ENCODE results near the gene ZACN.

ZACN gene

GRCh38 chr17:76104896-76105231, 25.9 kb downstream of the ZACN start:
- POLR2A ChIA-PET: no interaction called here
- no peak for TF ChIP-seq CTCF (IDR thresholded peaks at IDR 0.05; ENCODE audit: insufficient read depth, low read length, missing control alignments)
- no peak overlapping the region for H3K4me3 ChIP-seq (ENCODE audit: low read depth, low read length)
- CTCF ChIA-PET: interaction anchor here (0.7 to 2.9 kb wide), 7 partner anchors 15 to 304 kb away, joined by 3 to 22 read pairs (median 3); no protein-coding TSS in a partner anchor
- no peak for DNase-seq (ENCODE audit: low read depth, low spot score)

DNA sequence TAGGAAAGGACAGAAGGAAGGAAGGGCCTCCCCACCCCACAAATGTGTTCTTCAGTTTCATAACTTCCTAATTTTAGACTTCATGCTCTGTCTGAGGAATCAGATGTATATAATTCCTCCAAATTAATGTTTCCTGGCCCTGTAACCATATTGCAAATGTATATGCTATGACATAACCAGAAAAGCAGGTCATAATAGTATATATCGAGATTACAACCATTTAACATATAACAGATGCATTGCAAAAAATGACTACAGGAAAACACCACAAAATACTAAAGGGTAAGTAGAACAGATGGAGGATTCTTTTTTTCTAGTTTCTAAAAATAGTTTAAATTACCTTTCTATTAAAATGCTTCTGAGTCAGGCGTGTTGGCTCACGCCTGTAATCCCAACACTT, 27.7 kb downstream of the ZACN start:
- H3K4me3 ChIP-seq (ENCODE audit: low read depth, low read length): no peak overlapping the region
- POLR2A ChIA-PET: no interaction called here
- CTCF ChIA-PET: interaction anchor here (1.0 to 3.6 kb wide), 10 partner anchors 10 to 173 kb away, joined by 3 to 20 read pairs (median 5); no protein-coding TSS in a partner anchor
- DNase-seq (ENCODE audit: low read depth, low spot score): no peak
- no peak for TF ChIP-seq CTCF (IDR thresholded peaks at IDR 0.05; ENCODE audit: insufficient read depth, low read length, missing control alignments)

DNA sequence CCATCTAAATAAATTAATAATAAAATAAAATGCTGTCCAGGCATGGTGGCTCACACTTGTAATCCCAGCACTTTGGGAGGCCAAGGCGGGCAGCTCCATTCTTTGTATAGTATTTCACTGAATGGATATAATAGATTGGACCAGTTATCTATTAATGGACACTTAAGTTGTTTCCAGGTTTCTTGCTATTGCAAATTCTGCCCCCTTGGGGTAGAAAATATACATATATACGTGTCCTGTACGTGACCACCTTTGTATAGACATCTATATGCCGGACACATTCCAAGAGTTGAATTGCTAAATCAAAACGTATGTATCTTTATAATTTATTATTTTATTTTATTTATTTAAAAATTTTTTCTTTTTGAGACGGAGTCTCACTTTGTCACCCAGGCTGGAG, 28.5 kb downstream of the ZACN start:
- TF ChIP-seq CTCF (IDR thresholded peaks at IDR 0.05; ENCODE audit: insufficient read depth, low read length, missing control alignments): no peak
- no peak overlapping the region for H3K4me3 ChIP-seq (ENCODE audit: low read depth, low read length)
- POLR2A ChIA-PET: no interaction called here
- DNase-seq (ENCODE audit: low read depth, low spot score): no peak
- CTCF ChIA-PET: interaction anchor here (1.2 to 3.6 kb wide), 5 partner anchors 12 to 172 kb away, joined by 4 to 20 read pairs (median 12); no protein-coding TSS in a partner anchor

DNA sequence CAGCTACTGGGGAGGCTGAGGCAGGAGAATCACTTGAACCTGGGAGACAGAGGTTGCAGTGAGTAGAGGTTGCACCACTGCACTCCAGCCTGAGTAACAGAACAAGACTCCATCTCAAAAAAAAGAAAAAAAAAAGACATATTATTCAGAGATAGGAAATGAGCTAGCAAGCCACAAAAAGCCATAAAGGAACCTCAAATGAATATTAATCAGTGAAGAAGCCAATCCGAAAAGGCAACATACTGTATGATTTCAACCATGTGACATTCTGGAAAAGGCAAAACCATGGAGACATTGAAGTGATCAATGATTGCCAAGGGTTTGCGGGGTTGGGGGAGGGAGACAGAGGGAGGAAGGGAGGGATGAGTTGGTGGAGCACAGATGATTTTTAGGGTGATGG, 33.0 kb downstream of the ZACN start:
- H3K4me3 ChIP-seq (ENCODE audit: low read depth, low read length): no peak overlapping the region
- no peak for TF ChIP-seq CTCF (IDR thresholded peaks at IDR 0.05; ENCODE audit: insufficient read depth, low read length, missing control alignments)
- DNase-seq (ENCODE audit: low read depth, low spot score): no peak
- ChIA-PET CTCF (interaction anchor here (0.6 to 2.7 kb wide), 9 partner anchors 8 to 207 kb away, joined by 3 to 12 read pairs (median 3); partner anchors contain the start of gene EXOC7), POLR2A (no interaction called here)

DNA sequence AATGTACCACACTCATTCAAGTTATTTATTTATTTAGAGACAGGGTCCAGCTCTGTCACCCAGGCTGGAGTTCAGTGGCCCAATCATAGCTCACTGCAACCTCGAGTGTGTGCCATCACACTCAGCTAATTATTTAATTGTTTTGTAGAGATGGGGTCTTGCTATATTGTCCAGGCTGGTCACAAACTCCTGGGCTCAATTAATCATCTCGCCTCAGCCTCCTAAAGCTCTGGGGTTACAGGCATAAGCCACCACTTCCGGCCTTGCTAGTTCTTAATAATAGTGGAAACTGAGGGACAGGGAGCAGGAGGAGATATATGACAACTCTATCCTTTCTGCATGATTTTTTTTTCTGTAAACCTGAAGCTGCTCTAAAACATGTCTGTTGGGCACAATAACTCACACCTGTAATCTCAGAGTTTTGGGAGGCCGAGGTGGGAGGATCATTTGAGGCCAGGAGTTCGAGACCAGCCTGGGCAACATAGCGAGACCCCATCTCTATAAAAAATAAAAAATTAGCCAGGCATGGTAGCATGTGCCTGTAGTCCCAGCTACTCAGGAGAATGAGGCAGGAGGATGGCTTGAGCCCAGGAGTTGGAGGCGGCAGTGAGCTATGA, 36.3 kb downstream of the ZACN start:
- ChIA-PET CTCF (interaction anchor here (13.3 kb wide), 1 partner anchor 167 kb away, joined by 292 read pairs; no protein-coding TSS in a partner anchor), POLR2A (no interaction called here)
- H3K4me3 ChIP-seq (ENCODE audit: low read depth, low read length): no peak overlapping the region
- DNase-seq (ENCODE audit: low read depth, low spot score): no peak
- no peak for TF ChIP-seq CTCF (IDR thresholded peaks at IDR 0.05; ENCODE audit: insufficient read depth, low read length, missing control alignments)

GRCh38 chr17:76119409-76120371, 40.7 kb downstream of the ZACN start:
- no peak for TF ChIP-seq CTCF (IDR thresholded peaks at IDR 0.05; ENCODE audit: insufficient read depth, low read length, missing control alignments)
- ChIA-PET POLR2A (no interaction called here), CTCF (interaction anchor here (0.6 to 13.3 kb wide), 17 partner anchors 9 to 289 kb away, joined by 3 to 292 read pairs (median 8); partner anchors contain the start of genes EXOC7 and FOXJ1)
- DNase-seq (ENCODE audit: low read depth, low spot score): no peak
- H3K4me3 ChIP-seq (ENCODE audit: low read depth, low read length): no peak overlapping the region
